Coronary artery (tissue), 2 donors: ENCODE measurements around the gene TUBA3D.
"Not testable (repeated sequence)": the region's sequence is repeated elsewhere in the genome, so short reads cannot be mapped to it uniquely, and the experiment has no call there.

ENCODE experiments used
- DNase-seq: peaks from one replicate; pipeline ENCODE4 v3.0.0-alpha.2; 2017; ENCODE audit warnings: low spot score
- H3K27ac ChIP-seq, 2 donors: fragments of 200-600 bp; sonication (generic); one replicate each; pipeline ENCODE4 v1.5.1; 2016 to 2019
- H3K4me3 ChIP-seq: fragments of 200-600 bp; sonication (generic); 2 replicates; pipeline ENCODE4 v1.5.1; 2016; ENCODE audit warnings: mild to moderate bottlenecking, moderate library complexity
- TF ChIP-seq, protein P1 (sequence below): fragments of 200-600 bp; sonication (generic); IDR thresholded peaks from one replicate; pipeline ENCODE4 v1.5.1; 2019; ENCODE audit warnings: antibody characterized with exemption

The TUBA3D gene

DNA sequence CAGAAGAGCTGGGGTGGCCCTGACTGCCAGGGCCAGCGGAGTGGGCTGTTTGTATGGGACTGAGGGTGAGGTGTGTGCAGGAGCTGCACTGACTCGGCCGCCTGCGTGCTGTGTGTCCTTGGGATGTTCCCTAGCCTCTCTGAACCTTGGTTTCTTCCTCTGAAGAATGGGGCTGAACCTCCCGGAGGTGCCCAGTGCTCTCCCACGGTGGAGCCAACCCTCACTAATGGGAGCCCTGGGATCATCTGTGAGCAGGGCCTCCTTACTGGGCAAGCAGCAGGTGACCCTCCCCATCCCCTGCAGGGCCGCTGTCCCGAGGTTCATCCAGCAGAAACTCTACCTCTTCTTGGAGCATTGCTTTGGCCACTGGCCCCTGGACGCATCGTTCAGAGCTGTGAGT lies 40.1 kb downstream of the TUBA3D start:
- Histone ChIP-seq H3K4me3 (no peak overlapping the region), H3K27ac (no peak overlapping the region)
- TF ChIP-seq, protein P1, sequence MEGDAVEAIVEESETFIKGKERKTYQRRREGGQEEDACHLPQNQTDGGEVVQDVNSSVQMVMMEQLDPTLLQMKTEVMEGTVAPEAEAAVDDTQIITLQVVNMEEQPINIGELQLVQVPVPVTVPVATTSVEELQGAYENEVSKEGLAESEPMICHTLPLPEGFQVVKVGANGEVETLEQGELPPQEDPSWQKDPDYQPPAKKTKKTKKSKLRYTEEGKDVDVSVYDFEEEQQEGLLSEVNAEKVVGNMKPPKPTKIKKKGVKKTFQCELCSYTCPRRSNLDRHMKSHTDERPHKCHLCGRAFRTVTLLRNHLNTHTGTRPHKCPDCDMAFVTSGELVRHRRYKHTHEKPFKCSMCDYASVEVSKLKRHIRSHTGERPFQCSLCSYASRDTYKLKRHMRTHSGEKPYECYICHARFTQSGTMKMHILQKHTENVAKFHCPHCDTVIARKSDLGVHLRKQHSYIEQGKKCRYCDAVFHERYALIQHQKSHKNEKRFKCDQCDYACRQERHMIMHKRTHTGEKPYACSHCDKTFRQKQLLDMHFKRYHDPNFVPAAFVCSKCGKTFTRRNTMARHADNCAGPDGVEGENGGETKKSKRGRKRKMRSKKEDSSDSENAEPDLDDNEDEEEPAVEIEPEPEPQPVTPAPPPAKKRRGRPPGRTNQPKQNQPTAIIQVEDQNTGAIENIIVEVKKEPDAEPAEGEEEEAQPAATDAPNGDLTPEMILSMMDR, result no peak
- DNase-seq, result no peak

DNA sequence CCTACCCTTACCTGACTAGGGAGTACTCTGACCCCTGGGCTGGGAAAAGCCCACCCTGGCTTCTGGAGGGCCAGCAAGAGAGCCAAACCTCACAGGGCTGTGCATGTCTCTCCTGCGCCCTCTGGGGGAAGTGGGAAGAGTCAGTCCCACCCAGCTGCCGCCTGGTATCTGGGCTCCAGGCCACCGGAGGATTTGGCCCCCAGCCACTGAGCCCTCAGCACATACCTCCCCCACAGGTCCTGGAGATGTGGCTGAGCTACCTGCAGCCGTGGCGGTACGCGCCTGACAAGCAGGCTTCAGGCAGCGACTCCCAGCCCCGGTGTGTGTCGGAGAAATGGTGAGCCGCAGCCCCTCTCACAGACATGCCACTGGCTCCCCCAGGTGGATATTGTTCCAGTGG lies 40.7 kb downstream of the TUBA3D start:
- not testable (repeated sequence) for H3K4me3 ChIP-seq, H3K27ac ChIP-seq, DNase-seq

DNA sequence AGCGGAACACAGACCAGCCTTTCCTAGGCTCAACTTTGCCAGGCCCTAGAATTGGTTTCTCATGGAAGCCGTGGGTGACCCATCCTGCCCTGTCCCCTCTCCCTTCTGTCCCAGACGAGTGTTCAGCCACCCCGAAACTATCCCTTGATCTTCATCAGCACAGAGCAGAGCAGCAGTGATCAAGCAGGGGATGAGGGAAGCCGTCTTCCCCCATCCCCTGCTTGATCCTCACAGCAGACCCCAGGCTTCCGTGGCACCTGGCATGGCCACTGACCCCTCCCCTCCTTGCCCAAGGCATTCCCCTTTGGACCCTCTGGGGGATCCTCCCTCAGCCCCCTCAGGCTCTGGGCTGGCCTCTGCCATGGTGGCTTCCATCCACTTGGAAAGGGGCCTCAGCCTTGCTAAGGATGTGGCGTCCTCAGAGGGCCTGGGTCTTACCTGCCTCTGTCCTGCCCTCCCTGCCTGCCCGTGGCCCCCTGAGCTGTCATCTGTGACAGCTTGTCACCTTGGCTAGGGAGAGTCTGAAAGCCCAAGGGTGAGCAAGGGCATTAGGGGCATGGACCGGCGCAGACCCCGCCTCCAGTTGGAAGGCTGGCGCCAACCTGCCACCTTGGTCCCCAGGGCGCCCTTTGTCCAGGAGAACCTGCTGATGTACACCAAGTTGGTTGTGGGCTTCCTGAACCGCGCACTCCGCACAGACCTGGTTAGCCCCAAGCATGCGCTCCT lies 41.4 kb downstream of the TUBA3D start:
- TF ChIP-seq, protein P1, result no peak
- Histone ChIP-seq H3K4me3 (no peak overlapping the region), H3K27ac (no peak overlapping the region)
- DNase-seq, result no peak

DNA sequence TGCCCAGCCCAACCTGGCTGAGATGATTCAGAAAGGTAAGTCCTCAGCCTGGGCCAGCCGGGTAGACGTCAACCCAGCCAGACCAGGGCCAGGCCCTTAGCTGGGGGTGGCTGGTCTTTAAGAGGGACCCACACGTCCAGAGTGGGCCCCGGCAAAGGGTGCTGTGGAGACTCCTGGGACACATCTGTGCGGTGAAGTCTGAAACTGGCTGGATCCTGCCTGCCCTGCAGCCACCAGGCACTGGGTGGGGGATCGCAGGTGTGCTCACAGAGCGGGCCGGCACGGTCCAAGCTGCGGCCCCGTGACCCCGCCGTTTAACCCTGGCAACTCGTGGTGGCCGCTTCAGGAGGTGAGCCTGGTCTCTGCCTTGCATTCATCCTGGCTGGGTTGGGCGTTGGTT lies 41.9 kb downstream of the TUBA3D start:
- not testable (repeated sequence) for DNase-seq, H3K27ac ChIP-seq

DNA sequence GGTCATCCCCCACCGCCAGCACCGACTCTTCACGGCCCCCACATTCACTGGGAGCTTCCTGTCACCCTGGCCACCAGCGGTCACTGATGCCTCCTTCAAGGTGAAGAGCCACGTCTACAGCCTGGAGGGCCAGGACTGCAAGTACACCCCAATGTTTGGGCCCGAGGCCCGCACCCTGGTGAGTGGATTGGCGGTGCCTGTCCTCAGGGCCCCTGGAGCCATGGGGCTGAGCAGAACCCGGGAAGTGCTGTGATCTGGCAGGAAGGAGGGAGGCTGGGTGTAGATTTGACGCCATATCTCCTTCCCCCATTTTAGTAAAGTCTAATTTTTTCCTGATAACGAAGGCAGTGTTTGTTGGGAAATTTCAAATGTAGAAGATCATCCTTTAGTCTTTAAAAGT lies 42.6 kb downstream of the TUBA3D start:
- H3K4me3 ChIP-seq, H3K27ac ChIP-seq, DNase-seq: not testable (repeated sequence)

More for the DNA sequence above, 41.9 kb downstream of the TUBA3D start:
- H3K4me3 ChIP-seq, result not testable (repeated sequence)

DNA sequence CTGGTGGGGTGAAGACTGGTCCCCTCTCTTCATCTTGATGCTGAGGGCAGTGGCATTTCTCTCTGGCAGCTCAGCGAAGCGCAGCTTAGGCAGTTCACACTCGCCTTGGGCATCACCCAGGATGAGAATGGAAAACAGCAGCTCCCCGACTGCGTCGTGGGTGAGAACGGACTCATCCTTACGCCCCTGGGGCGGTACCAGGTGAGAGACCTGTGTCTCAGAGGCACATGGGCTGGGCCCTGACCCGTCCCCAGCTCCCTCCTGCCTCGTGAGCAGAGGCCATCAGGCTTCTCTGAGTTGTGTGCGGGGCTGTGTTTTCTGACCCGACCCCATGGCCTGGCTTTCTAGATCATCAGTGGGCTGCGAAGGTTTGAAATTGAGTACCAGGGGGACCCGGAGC lies 43.5 kb downstream of the TUBA3D start:
- no peak for DNase-seq
- Histone ChIP-seq H3K27ac (no peak overlapping the region), H3K4me3 (no peak overlapping the region)
- TF ChIP-seq, protein P1, result no peak

DNA sequence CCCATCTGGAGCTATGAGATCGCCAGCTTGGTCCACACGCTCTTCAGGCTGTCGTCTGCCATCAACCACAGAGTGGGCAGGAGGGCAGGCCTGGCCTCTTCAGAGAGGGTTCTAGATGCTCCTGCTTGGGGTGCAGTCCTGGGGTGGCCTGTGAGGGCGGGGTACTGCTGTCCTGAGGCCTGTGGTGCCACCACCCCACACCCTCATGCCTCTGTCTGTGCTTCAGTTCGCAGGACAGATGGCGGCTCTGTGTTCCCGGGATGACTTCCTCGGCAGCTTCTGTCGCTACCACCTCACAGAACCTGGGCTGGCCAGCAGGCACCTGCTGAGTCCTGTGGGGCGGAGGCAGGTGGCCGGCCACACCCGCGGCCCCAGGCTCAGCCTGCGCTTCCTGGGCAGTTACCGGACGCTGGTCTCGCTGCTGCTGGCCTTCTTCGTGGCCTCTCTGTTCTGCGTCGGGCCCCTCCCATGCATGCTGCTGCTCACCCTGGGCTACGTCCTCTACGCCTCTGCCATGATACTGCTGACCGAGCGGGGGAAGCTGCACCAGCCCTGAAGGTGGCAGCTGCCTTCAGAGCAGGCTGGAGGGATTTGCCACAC lies 44.1 kb downstream of the TUBA3D start:
- DNase-seq, H3K4me3 ChIP-seq, H3K27ac ChIP-seq: not testable (repeated sequence)

DNA sequence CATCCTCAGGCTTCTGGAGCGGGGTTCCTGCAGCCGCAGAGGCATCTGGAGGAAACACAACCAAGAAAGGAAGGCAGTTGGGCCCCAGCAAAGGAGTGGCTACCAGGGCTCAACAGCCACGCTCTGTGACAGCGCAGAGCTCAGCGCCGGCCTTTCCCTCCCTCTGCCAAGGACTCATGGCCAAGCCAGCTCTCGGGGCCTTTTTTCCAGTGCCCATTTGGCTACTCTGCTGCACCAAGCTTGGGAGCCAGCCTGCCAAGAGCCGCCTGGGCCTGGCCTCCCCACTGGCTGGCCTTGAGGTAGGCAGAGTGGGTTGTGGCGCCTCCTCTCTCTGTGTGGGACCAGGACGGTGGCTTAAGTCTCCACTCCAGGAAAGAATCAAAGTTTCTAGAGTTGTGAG lies 44.6 kb downstream of the TUBA3D start:
- no peak overlapping the region for H3K4me3 ChIP-seq
- TF ChIP-seq, protein P1, result no peak
- H3K27ac ChIP-seq, result no peak overlapping the region
- DNase-seq, result no peak

DNA sequence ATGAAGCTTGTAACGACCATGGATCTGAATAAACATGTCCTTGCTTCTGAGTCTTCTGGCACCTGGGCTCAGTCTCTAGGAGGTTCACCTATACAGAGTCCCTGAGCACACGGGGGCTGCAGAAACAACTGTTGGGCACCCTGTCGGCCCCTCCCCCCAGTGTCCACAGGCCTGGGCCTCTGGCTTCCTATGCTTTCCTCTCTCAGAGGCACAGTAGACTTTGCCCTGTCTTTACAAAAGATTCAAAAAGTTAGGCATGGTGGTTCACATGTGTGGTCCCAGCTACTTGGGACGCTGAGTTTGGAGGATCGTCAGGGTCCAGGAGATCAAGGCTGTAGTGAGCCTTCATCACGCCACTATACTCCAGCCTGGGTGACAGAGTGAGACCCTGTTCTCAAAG lies 45.6 kb downstream of the TUBA3D start:
- not testable (repeated sequence) for H3K4me3 ChIP-seq, H3K27ac ChIP-seq
- DNase-seq, result peak; percentile 49
